PFSK-1 (cell line): ENCODE measurements around the gene APRT.

Experiments used
- FOXP2 ChIP-seq: optimal IDR thresholded peaks from 2 replicates; pipeline ENCODE3; 2011; ENCODE audit warnings: borderline replicate concordance, control low read depth, inconsistent platforms; ENCODE audit not compliant: insufficient read depth; ENCODE audit errors: extremely low read length, extremely low read depth
- POLR2AphosphoS5 ChIP-seq: IDR thresholded peaks from 2 replicates; pipeline ENCODE4 v1.6.1; 2012; ENCODE audit warnings: low read depth, mild to moderate bottlenecking, control low read depth, low read length, moderate library complexity
- REST ChIP-seq, 2 experiments: IDR thresholded peaks; 2 replicates each; pipeline versions ENCODE4 v1.6.1 to v1.8.0; 2011 to 2012; ENCODE audit warnings: low read depth in 2 of 2, low read length in 2 of 2, control low read depth in 1 of 2, inconsistent platforms in 1 of 2, mild to moderate bottlenecking in 1 of 2, moderate library complexity in 1 of 2; ENCODE audit not compliant: insufficient read depth in 1 of 2
- SIN3A ChIP-seq: IDR thresholded peaks from 2 replicates; pipeline ENCODE4 v1.6.1; 2012; ENCODE audit warnings: mild to moderate bottlenecking, low read length, moderate library complexity, borderline replicate concordance; ENCODE audit not compliant: insufficient read depth
- TAF1 ChIP-seq: IDR thresholded peaks from 2 replicates; pipeline ENCODE4 v1.6.1; 2012; ENCODE audit warnings: low read length, control low read depth, borderline replicate concordance; ENCODE audit not compliant: insufficient read depth

GRCh38 chr16:88819126-88819525 is 7.4 kb upstream of the APRT start:
- TF ChIP-seq REST (IDR thresholded peaks at IDR 0.05; ENCODE audit: insufficient read depth in 1 of 2, low read depth in 2 of 2, low read length in 2 of 2): no peak
- TF ChIP-seq TAF1: no peak
- no peak for TF ChIP-seq POLR2AphosphoS5
- TF ChIP-seq SIN3A: no peak
- no peak for TF ChIP-seq FOXP2
